AG04450 (cell line): ENCODE data around the gene TCF20. TPM values are rescaled to one million over a fixed set of nuclear protein-coding genes. Genes with fewer than 3 reads are reported as not detected.

Experiments
- CTCF ChIA-PET: fragments of 300-600, 350-600 bp; formaldehyde crosslinking; extraction: SDS; loops from one replicate; lab custom pipeline; 2022; ENCODE audit warnings: antibody characterized with exemption, inconsistent platforms; lab: Charles Lee
- POLR2A ChIA-PET: fragments of 350-600 bp; formaldehyde crosslinking; extraction: SDS; loops from one replicate; lab custom pipeline; 2021; ENCODE audit warnings: antibody characterized with exemption, inconsistent platforms; lab: Yijun Ruan, JAX
- DNase-seq: peaks from one replicate; pipeline ENCODE4 v3.0.0-alpha.2; 2011; ENCODE audit warnings: low read depth, low spot score
- H3K27ac ChIP-seq: one replicate; pipeline ENCODE4 v1.5.1; 2012; ENCODE audit warnings: low read depth, low read length, control low read depth
- H3K27me3 ChIP-seq: one replicate; pipeline ENCODE4 v1.6.0; 2012; ENCODE audit warnings: low read length; ENCODE audit not compliant: control insufficient read depth, insufficient read depth
- H3K4me3 ChIP-seq: 2 replicates; pipeline ENCODE4 v1.5.1; 2011; ENCODE audit warnings: mild to moderate bottlenecking, low read depth, low read length, control low read depth
- H3K9me3 ChIP-seq: 2 replicates; pipeline ENCODE4 v1.5.1; 2012; ENCODE audit warnings: low read length; ENCODE audit not compliant: control insufficient read depth, insufficient read depth
- CTCF ChIP-seq: IDR thresholded peaks from 2 replicates; pipeline ENCODE4 v1.5.1; 2011; ENCODE audit warnings: low read depth, low read length, control low read depth, inconsistent platforms
- polyA plus RNA-seq: library from polyadenylated mRNA; depleted of rRNA; stranded (reverse); fragments of >200 nt; gene quantifications from 2 replicates; pipeline ENCODE4 v1.2.3, GENCODE V29; 2011

The TCF20 gene
- polyA plus RNA-seq, 1 experiment = 14.1 TPM

- ChIA-PET CTCF (no interaction called here), POLR2A (no interaction called here)
- Histone ChIP-seq H3K27ac (no peak overlapping the region), H3K9me3 (no peaks in the 10 kb centered on the region; the same call in 1 of the 2 replicates), H3K4me3 (no peak overlapping the region), H3K27me3 (peaks cover 25% of the 10 kb centered on the region)
- no peak for DNase-seq
- TF ChIP-seq CTCF = no peak
Observed at GRCh38 chr22:42301077-42301741, 30.8 kb upstream of the TCF20 start.

- no peak for DNase-seq
- Histone ChIP-seq H3K27ac (no peak overlapping the region), H3K4me3 (no peak overlapping the region), H3K9me3 (no peaks in the 10 kb centered on the region; the same call in 1 of the 2 replicates), H3K27me3 (peaks cover 18% of the 10 kb centered on the region)
- CTCF ChIA-PET = no interaction called here
- no peak for TF ChIP-seq CTCF
- POLR2A ChIA-PET = no interaction called here
Observed at GRCh38 chr22:42300259-42301076, 30.0 kb upstream of the TCF20 start.

GRCh38 chr22:42299586-42300258, 29.3 kb upstream of the TCF20 start:
- CTCF ChIA-PET = no interaction called here
- DNase-seq = no peak
- TF ChIP-seq CTCF = no peak
- Histone ChIP-seq H3K9me3 (no peaks in the 10 kb centered on the region; the same call in 1 of the 2 replicates), H3K27ac (no peak overlapping the region), H3K4me3 (no peak overlapping the region), H3K27me3 (peaks cover 18% of the 10 kb centered on the region)
- POLR2A ChIA-PET = no interaction called here

- no peak for TF ChIP-seq CTCF
- H3K27me3 ChIP-seq = peaks cover 12% of the 10 kb centered on the region
- POLR2A ChIA-PET = no interaction called here
Observed at GRCh38 chr22:42298746-42299145, 28.3 kb upstream of the TCF20 start.

GRCh38 chr22:42297778-42298177, 27.3 kb upstream of the TCF20 start:
- no peak for TF ChIP-seq CTCF
- ChIA-PET CTCF (no interaction called here), POLR2A (no interaction called here)
- no peak for DNase-seq
- H3K4me3 ChIP-seq = no peak overlapping the region
- H3K27ac ChIP-seq = no peak overlapping the region
- H3K27me3 ChIP-seq = peaks cover 6% of the 10 kb centered on the region
- H3K9me3 ChIP-seq = no peaks in the 10 kb centered on the region; the same call in 1 of the 2 replicates

More at GRCh38 chr22:42298746-42299145, 28.3 kb upstream of the TCF20 start:
- DNase-seq = no peak
- H3K27ac ChIP-seq = no peak overlapping the region
- CTCF ChIA-PET = no interaction called here
- no peak overlapping the region for H3K4me3 ChIP-seq
- H3K9me3 ChIP-seq = no peaks in the 10 kb centered on the region; the same call in 1 of the 2 replicates
